NB4 (cell line): Measurements from ENCODE around the gene GNB4.
A peak's percentile ranks its signal among the peaks of the same experiment; 100 is the strongest.

Experiments
- DNase-seq: peaks from one replicate; pipeline ENCODE4 v3.0.0; 2010; ENCODE audit warnings: low read depth
- H3K4me3 ChIP-seq: one replicate; pipeline ENCODE4 v1.5.1; 2011; ENCODE audit warnings: mild to moderate bottlenecking, low read depth, low read length, moderate library complexity
- MYC ChIP-seq: IDR thresholded peaks from 2 replicates; pipeline ENCODE4 v1.6.1; 2011; ENCODE audit warnings: low read depth, low read length
- POLR2A ChIP-seq: IDR thresholded peaks from 2 replicates; pipeline ENCODE4 v1.6.1; 2011; ENCODE audit warnings: mild to moderate bottlenecking; ENCODE audit not compliant: insufficient read length; ENCODE audit errors: extremely low read depth
- TF ChIP-seq, protein P1 (sequence below): IDR thresholded peaks from 2 replicates; pipeline ENCODE4 v1.6.1; 2011; ENCODE audit warnings: low read depth, low read length
- TF ChIP-seq, protein P2 (sequence below): IDR thresholded peaks from one replicate; pipeline ENCODE4 v1.5.1; 2012; ENCODE audit warnings: low read depth, low read length

The GNB4 gene

DNA sequence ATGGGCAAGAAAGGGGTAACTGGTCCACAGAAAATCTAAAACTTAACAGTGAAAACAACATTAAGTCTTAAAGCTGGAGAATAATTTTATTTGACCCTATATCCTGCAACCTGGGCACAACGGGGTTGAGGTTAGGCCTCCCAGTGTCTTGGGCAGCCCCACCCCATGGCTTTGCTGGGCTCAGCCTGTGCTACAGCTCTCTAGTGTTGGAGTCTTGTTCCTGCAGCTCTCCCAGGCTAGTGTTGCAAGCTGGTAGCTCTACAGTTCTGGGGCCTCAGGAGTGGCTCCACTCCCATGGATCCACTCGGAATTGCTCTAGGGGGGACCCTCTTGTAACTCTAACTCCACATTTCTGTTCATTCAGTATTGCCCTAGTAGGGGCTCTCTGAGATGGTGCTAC lies 24.9 kb upstream of the GNB4 start:
- no peak overlapping the region for H3K4me3 ChIP-seq
- DNase-seq = no peak

DNA sequence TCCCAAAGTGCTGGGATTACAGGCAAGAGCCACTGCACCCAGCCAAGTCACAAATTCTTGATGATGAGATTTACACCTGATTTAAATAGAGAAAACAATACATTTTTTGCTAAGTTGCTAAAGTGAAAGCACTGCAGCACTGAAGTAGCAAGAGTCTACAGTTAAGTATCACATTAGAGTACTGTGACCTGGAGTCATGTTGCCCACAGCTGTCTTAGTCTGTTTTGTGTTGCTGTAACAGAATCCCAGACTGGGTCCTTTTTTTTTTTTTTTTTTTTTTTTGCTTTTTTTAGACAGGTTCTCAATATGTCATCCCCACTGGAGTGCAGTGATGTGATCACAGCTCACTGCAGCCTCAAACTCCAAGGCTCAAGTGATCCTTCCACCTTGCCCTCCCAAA lies 23.2 kb upstream of the GNB4 start:
- no peak overlapping the region for H3K4me3 ChIP-seq
- no peak for DNase-seq
- TF ChIP-seq MYC (no peak), POLR2A (no peak)
- TF ChIP-seq, protein P1, sequence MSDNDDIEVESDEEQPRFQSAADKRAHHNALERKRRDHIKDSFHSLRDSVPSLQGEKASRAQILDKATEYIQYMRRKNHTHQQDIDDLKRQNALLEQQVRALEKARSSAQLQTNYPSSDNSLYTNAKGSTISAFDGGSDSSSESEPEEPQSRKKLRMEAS = no peak
- TF ChIP-seq, protein P2, sequence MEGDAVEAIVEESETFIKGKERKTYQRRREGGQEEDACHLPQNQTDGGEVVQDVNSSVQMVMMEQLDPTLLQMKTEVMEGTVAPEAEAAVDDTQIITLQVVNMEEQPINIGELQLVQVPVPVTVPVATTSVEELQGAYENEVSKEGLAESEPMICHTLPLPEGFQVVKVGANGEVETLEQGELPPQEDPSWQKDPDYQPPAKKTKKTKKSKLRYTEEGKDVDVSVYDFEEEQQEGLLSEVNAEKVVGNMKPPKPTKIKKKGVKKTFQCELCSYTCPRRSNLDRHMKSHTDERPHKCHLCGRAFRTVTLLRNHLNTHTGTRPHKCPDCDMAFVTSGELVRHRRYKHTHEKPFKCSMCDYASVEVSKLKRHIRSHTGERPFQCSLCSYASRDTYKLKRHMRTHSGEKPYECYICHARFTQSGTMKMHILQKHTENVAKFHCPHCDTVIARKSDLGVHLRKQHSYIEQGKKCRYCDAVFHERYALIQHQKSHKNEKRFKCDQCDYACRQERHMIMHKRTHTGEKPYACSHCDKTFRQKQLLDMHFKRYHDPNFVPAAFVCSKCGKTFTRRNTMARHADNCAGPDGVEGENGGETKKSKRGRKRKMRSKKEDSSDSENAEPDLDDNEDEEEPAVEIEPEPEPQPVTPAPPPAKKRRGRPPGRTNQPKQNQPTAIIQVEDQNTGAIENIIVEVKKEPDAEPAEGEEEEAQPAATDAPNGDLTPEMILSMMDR = no peak

More for the DNA sequence above, 24.9 kb upstream of the GNB4 start:
- TF ChIP-seq, protein P2 = no peak
- TF ChIP-seq MYC = no peak
- TF ChIP-seq, protein P1 = no peak

DNA sequence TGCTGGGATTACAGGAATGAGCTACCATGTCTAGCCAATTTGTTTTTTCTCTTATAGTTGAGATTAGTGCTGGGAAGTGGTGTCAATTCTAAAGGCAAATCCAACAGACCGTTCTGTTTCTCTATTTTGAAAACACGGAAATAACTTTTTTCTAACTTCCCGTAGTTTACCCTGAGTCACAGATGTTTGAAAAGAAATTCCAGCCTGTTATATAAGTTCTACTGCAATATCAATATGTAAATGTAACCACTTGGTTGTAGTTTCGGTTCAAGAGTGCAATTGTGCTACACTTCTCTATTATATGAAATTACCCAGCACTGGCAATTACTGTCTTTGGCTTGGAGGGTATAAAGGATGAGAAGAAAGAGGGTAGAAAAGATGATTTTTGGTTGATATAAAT lies 22.3 kb upstream of the GNB4 start:
- no peak for DNase-seq
- no peak overlapping the region for H3K4me3 ChIP-seq
- TF ChIP-seq, protein P1 = no peak
- TF ChIP-seq MYC (no peak), POLR2A (no peak)
- TF ChIP-seq, protein P2 = no peak

DNA sequence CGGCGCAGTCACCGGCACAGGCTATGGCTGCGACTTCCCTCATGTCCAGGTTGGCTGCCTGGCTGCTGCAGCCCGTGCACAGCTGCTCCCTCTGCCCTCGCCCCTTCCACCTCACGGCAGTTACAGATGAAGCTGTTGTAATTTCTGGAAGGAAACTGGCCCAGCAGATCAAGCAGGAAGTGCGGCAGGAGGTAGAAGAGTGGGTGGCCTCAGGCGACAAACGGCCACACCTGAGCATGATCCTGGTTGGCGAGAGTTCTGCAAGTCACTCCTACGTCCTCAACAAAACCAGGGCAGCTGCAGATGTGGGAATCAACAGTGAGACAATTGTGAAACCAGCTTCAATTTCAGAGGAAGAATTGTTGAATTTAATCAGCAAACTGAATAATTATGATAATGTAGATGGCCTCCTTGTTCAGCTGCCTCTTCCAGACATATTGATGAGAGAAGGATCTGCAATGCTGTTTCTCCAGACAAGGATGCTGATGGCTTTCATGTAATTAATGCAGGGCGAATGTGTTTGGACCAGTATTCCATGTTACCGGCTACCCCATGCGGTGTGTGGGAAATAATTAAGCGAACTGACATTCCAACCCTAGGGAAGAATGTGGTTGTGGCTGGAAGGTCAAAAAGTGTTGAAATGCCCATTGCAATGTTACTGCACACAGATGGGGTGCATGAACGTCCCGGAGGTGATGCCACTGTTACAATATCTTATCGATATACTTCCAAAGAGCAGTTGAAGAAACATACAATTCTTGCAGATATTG lies 13.2 kb upstream of the GNB4 start:
- no peak overlapping the region for H3K4me3 ChIP-seq
- TF ChIP-seq, protein P2 = no peak
- TF ChIP-seq MYC = no peak
- TF ChIP-seq POLR2A = no peak
- TF ChIP-seq, protein P1 = no peak
- DNase-seq = peak; percentile 68

DNA sequence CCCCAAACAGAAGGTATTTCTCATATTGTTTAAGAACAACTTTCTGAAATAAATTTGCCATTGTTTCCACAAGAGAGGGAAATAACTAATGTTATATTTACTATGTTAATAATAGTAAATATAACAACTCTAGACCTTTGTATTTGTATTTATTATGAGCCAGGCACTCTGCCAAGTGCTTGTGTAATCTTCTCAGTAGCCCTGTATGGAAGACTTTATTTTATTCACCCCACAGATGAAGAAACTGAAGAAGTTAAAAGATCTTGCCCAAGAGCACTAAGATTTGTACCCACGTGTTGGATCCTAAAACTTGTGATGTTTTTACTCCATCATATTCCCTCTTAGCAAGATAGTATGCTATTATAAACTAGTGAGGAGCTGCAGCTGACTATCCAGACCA lies 12.0 kb upstream of the GNB4 start:
- peak; percentile 25 for DNase-seq

More for the DNA sequence above, 12.0 kb upstream of the GNB4 start:
- TF ChIP-seq, protein P1 = no peak
- TF ChIP-seq, protein P2 = no peak
- TF ChIP-seq MYC (no peak), POLR2A (no peak)
- H3K4me3 ChIP-seq = no peak overlapping the region
